GM12873 (cell line): Measurements from ENCODE around the gene EPX.

Experiments used
- CTCF ChIP-seq: IDR thresholded peaks from 2 replicates; pipeline ENCODE4 v1.5.1; 2012; ENCODE audit warnings: low read depth, mild to moderate bottlenecking, moderate library complexity, low read length, control low read depth; ENCODE audit not compliant: insufficient read depth; ENCODE audit errors: missing control alignments

EPX gene

GRCh38 chr17:58174871-58175270 is 17.7 kb upstream of the EPX start:
- no peak for TF ChIP-seq CTCF

- TF ChIP-seq CTCF: no peak
Measured at GRCh38 chr17:58176200-58176599, 16.3 kb upstream of the EPX start.

GRCh38 chr17:58181796-58182195 is 10.7 kb upstream of the EPX start:
- no peak for TF ChIP-seq CTCF

GRCh38 chr17:58183514-58183913 is 9.0 kb upstream of the EPX start:
- TF ChIP-seq CTCF: no peak

- no peak for TF ChIP-seq CTCF
Measured at GRCh38 chr17:58184308-58184985, 8.1 kb upstream of the EPX start.

GRCh38 chr17:58184986-58185761 is 7.4 kb upstream of the EPX start:
- no peak for TF ChIP-seq CTCF

- TF ChIP-seq CTCF: no peak
Measured at GRCh38 chr17:58186591-58186990, 5.9 kb upstream of the EPX start.
